ENCODE data around the gene APH1B.

APH1B gene

DNA sequence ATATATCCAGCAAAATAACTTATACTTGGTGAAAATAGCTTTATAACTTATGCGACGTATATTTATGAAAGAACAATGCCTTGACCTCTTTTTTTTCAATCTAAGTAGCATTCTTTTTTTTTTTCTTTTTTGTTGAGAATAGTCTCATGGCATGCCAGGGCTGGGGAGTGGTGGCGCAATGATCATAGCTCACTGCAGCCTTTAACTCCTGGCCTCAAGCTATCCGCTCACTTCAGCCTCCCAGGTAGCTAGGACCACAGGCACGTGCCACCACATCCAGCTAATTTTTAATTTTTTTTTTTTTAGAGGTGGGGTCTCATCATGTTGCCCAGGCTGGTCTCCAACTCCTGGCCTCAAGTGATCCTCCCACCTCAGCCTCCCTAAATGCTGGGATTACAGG lies 44.5 kb upstream of the APH1B start:
- POLR2A ChIA-PET = interaction anchor here (0.6 kb wide), 1 partner anchor 95 kb away, joined by 3 read pairs; no protein-coding TSS in a partner anchor
- CTCF ChIA-PET = no interaction called here
- Histone ChIP-seq H3K4me1 (ENCODE audit: control insufficient read depth, insufficient read depth, low read length) (no peaks in the 10 kb centered on the region; the same call in 1 of the 2 replicates), H3K9me3 (ENCODE audit: control insufficient read depth, insufficient read depth, low read depth, low read length) (no peaks in the 10 kb centered on the region), H3K4me3 (ENCODE audit: low read depth, low read length) (no peak overlapping the region), H3K36me3 (ENCODE audit: control insufficient read depth in 2 of 2, insufficient read depth in 1 of 2, low read length in 2 of 2) (no peaks in the 10 kb centered on the region), H3K27ac (ENCODE audit: extremely low read depth, low read depth, low read length) (no peak overlapping the region)
- TF ChIP-seq ZNF610 (tag by site-specific recombination; IDR thresholded peaks at IDR 0.05; ENCODE audit: borderline replicate concordance) = no peak
- no peak for TF ChIP-seq ZNF473 (tag by site-specific recombination; IDR thresholded peaks at IDR 0.05)
- no peak for TF ChIP-seq ZNF391 (tag by site-specific recombination; IDR thresholded peaks at IDR 0.05; ENCODE audit: borderline replicate concordance, low read depth)
- TF ChIP-seq ZNF830 (tag by site-specific recombination; IDR thresholded peaks at IDR 0.05; ENCODE audit: low read depth) = no peak
- TF ChIP-seq, protein P1, sequence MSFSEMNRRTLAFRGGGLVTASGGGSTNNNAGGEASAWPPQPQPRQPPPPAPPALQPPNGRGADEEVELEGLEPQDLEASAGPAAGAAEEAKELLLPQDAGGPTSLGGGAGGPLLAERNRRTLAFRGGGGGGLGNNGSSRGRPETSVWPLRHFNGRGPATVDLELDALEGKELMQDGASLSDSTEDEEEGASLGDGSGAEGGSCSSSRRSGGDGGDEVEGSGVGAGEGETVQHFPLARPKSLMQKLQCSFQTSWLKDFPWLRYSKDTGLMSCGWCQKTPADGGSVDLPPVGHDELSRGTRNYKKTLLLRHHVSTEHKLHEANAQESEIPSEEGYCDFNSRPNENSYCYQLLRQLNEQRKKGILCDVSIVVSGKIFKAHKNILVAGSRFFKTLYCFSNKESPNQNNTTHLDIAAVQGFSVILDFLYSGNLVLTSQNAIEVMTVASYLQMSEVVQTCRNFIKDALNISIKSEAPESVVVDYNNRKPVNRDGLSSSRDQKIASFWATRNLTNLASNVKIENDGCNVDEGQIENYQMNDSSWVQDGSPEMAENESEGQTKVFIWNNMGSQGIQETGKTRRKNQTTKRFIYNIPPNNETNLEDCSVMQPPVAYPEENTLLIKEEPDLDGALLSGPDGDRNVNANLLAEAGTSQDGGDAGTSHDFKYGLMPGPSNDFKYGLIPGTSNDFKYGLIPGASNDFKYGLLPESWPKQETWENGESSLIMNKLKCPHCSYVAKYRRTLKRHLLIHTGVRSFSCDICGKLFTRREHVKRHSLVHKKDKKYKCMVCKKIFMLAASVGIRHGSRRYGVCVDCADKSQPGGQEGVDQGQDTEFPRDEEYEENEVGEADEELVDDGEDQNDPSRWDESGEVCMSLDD (tag by site-specific recombination; IDR thresholded peaks at IDR 0.05) = no peak
- no peak for TF ChIP-seq ZNF37A (tag by site-specific recombination; IDR thresholded peaks at IDR 0.05)
- TF ChIP-seq ZNF530 (tag by site-specific recombination; IDR thresholded peaks at IDR 0.05; ENCODE audit: low read depth) = no peak
- TF ChIP-seq ZNF560 (tag by site-specific recombination; IDR thresholded peaks at IDR 0.05; ENCODE audit: borderline replicate concordance) = no peak
- TF ChIP-seq GLI2 (tag by site-specific recombination; IDR thresholded peaks at IDR 0.05; ENCODE audit: borderline replicate concordance, low read depth) = no peak
- TF ChIP-seq, protein P2, sequence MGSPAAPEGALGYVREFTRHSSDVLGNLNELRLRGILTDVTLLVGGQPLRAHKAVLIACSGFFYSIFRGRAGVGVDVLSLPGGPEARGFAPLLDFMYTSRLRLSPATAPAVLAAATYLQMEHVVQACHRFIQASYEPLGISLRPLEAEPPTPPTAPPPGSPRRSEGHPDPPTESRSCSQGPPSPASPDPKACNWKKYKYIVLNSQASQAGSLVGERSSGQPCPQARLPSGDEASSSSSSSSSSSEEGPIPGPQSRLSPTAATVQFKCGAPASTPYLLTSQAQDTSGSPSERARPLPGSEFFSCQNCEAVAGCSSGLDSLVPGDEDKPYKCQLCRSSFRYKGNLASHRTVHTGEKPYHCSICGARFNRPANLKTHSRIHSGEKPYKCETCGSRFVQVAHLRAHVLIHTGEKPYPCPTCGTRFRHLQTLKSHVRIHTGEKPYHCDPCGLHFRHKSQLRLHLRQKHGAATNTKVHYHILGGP (tag by site-specific recombination; IDR thresholded peaks at IDR 0.05) = no peak
- TF ChIP-seq ZNF133 (tag by site-specific recombination; IDR thresholded peaks at IDR 0.05) = no peak
- TF ChIP-seq, protein P3, sequence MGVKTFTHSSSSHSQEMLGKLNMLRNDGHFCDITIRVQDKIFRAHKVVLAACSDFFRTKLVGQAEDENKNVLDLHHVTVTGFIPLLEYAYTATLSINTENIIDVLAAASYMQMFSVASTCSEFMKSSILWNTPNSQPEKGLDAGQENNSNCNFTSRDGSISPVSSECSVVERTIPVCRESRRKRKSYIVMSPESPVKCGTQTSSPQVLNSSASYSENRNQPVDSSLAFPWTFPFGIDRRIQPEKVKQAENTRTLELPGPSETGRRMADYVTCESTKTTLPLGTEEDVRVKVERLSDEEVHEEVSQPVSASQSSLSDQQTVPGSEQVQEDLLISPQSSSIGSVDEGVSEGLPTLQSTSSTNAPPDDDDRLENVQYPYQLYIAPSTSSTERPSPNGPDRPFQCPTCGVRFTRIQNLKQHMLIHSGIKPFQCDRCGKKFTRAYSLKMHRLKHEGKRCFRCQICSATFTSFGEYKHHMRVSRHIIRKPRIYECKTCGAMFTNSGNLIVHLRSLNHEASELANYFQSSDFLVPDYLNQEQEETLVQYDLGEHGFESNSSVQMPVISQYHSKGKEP (tag by site-specific recombination; IDR thresholded peaks at IDR 0.05) = no peak
- no peak for TF ChIP-seq ZNF792 (tag by site-specific recombination; IDR thresholded peaks at IDR 0.05)
- TF ChIP-seq ZNF202 (tag by site-specific recombination; IDR thresholded peaks at IDR 0.05; ENCODE audit: borderline replicate concordance) = no peak
- TF ChIP-seq ZFP69B (tag by site-specific recombination; IDR thresholded peaks at IDR 0.05) = no peak
- TF ChIP-seq, protein P4, sequence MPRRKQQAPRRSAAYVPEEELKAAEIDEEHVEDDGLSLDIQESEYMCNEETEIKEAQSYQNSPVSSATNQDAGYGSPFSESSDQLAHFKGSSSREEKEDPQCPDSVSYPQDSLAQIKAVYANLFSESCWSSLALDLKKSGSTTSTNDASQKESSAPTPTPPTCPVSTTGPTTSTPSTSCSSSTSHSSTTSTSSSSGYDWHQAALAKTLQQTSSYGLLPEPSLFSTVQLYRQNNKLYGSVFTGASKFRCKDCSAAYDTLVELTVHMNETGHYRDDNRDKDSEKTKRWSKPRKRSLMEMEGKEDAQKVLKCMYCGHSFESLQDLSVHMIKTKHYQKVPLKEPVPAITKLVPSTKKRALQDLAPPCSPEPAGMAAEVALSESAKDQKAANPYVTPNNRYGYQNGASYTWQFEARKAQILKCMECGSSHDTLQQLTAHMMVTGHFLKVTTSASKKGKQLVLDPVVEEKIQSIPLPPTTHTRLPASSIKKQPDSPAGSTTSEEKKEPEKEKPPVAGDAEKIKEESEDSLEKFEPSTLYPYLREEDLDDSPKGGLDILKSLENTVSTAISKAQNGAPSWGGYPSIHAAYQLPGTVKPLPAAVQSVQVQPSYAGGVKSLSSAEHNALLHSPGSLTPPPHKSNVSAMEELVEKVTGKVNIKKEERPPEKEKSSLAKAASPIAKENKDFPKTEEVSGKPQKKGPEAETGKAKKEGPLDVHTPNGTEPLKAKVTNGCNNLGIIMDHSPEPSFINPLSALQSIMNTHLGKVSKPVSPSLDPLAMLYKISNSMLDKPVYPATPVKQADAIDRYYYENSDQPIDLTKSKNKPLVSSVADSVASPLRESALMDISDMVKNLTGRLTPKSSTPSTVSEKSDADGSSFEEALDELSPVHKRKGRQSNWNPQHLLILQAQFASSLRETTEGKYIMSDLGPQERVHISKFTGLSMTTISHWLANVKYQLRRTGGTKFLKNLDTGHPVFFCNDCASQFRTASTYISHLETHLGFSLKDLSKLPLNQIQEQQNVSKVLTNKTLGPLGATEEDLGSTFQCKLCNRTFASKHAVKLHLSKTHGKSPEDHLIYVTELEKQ (tag by site-specific recombination; IDR thresholded peaks at IDR 0.05; ENCODE audit: borderline replicate concordance) = no peak
- no peak for TF ChIP-seq ZNF555 (tag by site-specific recombination; conservative IDR thresholded peaks at IDR 0.05)
- TF ChIP-seq ZNF24 (tag by site-specific recombination; IDR thresholded peaks at IDR 0.05) = no peak
- TF ChIP-seq ZNF843 (tag by site-specific recombination; IDR thresholded peaks at IDR 0.05) = no peak
